Small intestine (tissue), 7 donors: ENCODE measurements around the gene PRDM2. TPM values are rescaled to one million over a fixed set of nuclear protein-coding genes. Genes with fewer than 3 reads are reported as not detected.
A peak's percentile ranks its signal among the peaks of the same experiment; 100 is the strongest.

ENCODE experiments used
- DNase-seq, 2 donors: peaks; one replicate each; pipeline versions ENCODE4 v3.0.0 to v3.0.0-alpha.2; 2013
- FAIRE-seq: peaks from 2 replicates; lab custom pipeline; 2012; peaks lifted over from hg19 to GRCh38; lab: Jason Lieb, UNC
- H3K27ac ChIP-seq, 3 donors: one replicate each; pipeline ENCODE4 v1.5.1; 2013; ENCODE audit warnings: low read length in 2 of 3, mild to moderate bottlenecking in 2 of 3, control low read depth in 1 of 3, inconsistent platforms in 1 of 3, low read depth in 1 of 3, moderate library complexity in 1 of 3
- H3K27me3 ChIP-seq, 3 donors: one replicate each; pipeline ENCODE4 v1.6.1; 2013; ENCODE audit warnings: low read length in 3 of 3, inconsistent platforms in 1 of 3; ENCODE audit not compliant: control insufficient read depth in 3 of 3, insufficient read depth in 3 of 3
- H3K36me3 ChIP-seq, 3 donors: one replicate each; pipeline ENCODE4 v1.6.1; 2013; ENCODE audit warnings: low read length in 3 of 3, inconsistent platforms in 1 of 3, low read depth in 1 of 3, mild to moderate bottlenecking in 1 of 3, moderate library complexity in 1 of 3; ENCODE audit not compliant: control insufficient read depth in 3 of 3, insufficient read depth in 2 of 3
- H3K4me1 ChIP-seq, 3 donors: one replicate each; pipeline ENCODE4 v1.6.1; 2013; ENCODE audit warnings: low read length in 2 of 3, inconsistent platforms in 1 of 3, low read depth in 1 of 3, mild to moderate bottlenecking in 1 of 3, moderate library complexity in 1 of 3; ENCODE audit not compliant: control insufficient read depth in 3 of 3, insufficient read depth in 2 of 3
- H3K4me3 ChIP-seq, 3 donors: one replicate each; pipeline ENCODE4 v1.5.1; 2013; ENCODE audit warnings: low read length in 3 of 3, control low read depth in 1 of 3, inconsistent platforms in 1 of 3, low read depth in 1 of 3, mild to moderate bottlenecking in 1 of 3, moderate library complexity in 1 of 3
- H3K9me3 ChIP-seq, 2 donors: one replicate each; pipeline ENCODE4 v1.6.1; 2013; ENCODE audit warnings: low read depth in 1 of 2, low read length in 1 of 2; ENCODE audit not compliant: control insufficient read depth in 2 of 2, insufficient read depth in 1 of 2
- WGBS, 3 donors: extraction: QIAGEN DNeasy Blood & Tissue Kit; methylation state at CpG; one replicate each; pipeline ENCODE4 v1.1.7; 2013; 5-methylcytosine and 5-hydroxymethylcytosine counted together
- polyA plus RNA-seq, 4 donors: library from polyadenylated mRNA; stranded (reverse) in 3 of 4; unstranded in 1 of 4; fragments of 200-250 nt in 3 of 4; fragments of 120-200 nt in 1 of 4; gene quantifications; one replicate each; pipeline versions ENCODE4 v1.2.1 to v1.2.3, GENCODE V29; 2013
- donor health status: healthy with polysubstance abuse.
- donor health status: control.
- donor health status: control.
- donor health status: Bipolar disorder and iron deficiency.
- donor health status: healthy.

Gene PRDM2
- polyA plus RNA-seq, 4 donors = 9.5 to 22.7 (median 11.7) TPM

GRCh38 chr1:13824626-13825025, 124.6 kb downstream of the PRDM2 start:
- Histone ChIP-seq H3K27me3 (peaks cover 0 to 5% (median 0%) of the 10 kb centered on the region in 3 donors), H3K36me3 (peaks cover 0 to 6% (median 3%) of the 10 kb centered on the region in 3 donors), H3K4me1 (peaks cover 0 to 15% (median 0%) of the 10 kb centered on the region in 3 donors), H3K9me3 (no peaks in the 10 kb centered on the region), H3K4me3 (no peak overlapping the region), H3K27ac (no peak overlapping the region)
- FAIRE-seq = no peak
- 90 to 94% (median 91%) methylated on average over 9 of the region's 9 CpGs for WGBS, 3 donors
- no peak for DNase-seq

- H3K27ac ChIP-seq = no peak overlapping the region
- DNase-seq (no peak), FAIRE-seq (no peak)
Observed at GRCh38 chr1:13825033-13825432, 125.0 kb downstream of the PRDM2 start.

DNA sequence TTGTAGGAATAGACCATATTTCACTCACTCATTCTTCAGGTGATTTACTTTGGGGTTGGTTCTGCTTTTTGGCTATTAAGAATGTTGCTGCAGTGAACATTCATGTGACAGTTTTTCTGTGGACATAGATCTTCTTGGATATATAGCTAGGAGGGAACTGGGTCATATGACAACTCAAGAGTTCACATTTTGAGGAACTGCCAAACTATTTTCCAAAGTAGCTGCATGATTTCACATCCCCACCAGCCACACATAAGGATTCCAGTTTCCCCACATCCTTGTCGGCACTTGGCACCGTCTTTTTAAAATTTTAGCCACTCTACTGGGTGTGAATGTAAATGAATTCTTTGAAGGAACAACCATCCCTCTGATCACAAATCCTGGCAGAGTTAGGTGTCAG, 126.0 kb downstream of the PRDM2 start:
- no peak for DNase-seq
- WGBS, 3 donors = 89 to 94% (median 91%) methylated on average over 2 of the region's 2 CpGs
- no peak for FAIRE-seq
- H3K36me3 ChIP-seq = peaks cover 0 to 6% (median 2%) of the 10 kb centered on the region in 3 donors
- peaks cover 0 to 5% (median 0%) of the 10 kb centered on the region in 3 donors for H3K27me3 ChIP-seq
- H3K27ac ChIP-seq = no peak overlapping the region
- peaks cover 0 to 15% (median 0%) of the 10 kb centered on the region in 3 donors for H3K4me1 ChIP-seq
- H3K9me3 ChIP-seq = no peaks in the 10 kb centered on the region
- no peak overlapping the region for H3K4me3 ChIP-seq

More at GRCh38 chr1:13825033-13825432, 125.0 kb downstream of the PRDM2 start:
- Histone ChIP-seq H3K27me3 (peaks cover 0 to 5% (median 0%) of the 10 kb centered on the region in 3 donors), H3K4me3 (no peak overlapping the region), H3K36me3 (peaks cover 0 to 6% (median 2%) of the 10 kb centered on the region in 3 donors), H3K9me3 (no peaks in the 10 kb centered on the region), H3K4me1 (peaks cover 0 to 15% (median 0%) of the 10 kb centered on the region in 3 donors)
- 66 to 87% (median 67%) methylated on average over 4 of the region's 4 CpGs for WGBS, 3 donors

- Histone ChIP-seq H3K4me1 (peaks cover 0 to 15% (median 0%) of the 10 kb centered on the region in 3 donors), H3K27me3 (peaks cover 0 to 5% (median 0%) of the 10 kb centered on the region in 3 donors), H3K4me3 (no peak overlapping the region), H3K27ac (no peak overlapping the region), H3K36me3 (peaks cover 0 to 6% (median 2%) of the 10 kb centered on the region in 3 donors), H3K9me3 (no peaks in the 10 kb centered on the region)
- WGBS, 3 donors = 32 to 60% (median 57%) methylated on average over 6 of the region's 6 CpGs
- DNase-seq (peak; percentile 70 to 81), FAIRE-seq (no peak)
Observed at GRCh38 chr1:13826591-13826990, 126.6 kb downstream of the PRDM2 start.

- Histone ChIP-seq H3K4me3 (peak overlapping the region in 1 of 3 donors; percentile 21), H3K36me3 (no peaks in the 10 kb centered on the region)
- FAIRE-seq = no peak
Observed at GRCh38 chr1:13828454-13829151, 128.6 kb downstream of the PRDM2 start.

GRCh38 chr1:13829152-13829769, 129.3 kb downstream of the PRDM2 start:
- no peaks in the 10 kb centered on the region for H3K36me3 ChIP-seq
- peaks cover 0 to 10% (median 5%) of the 10 kb centered on the region in 3 donors for H3K27me3 ChIP-seq
- 42 to 71% (median 52%) methylated on average over 10 of the region's 10 CpGs for WGBS, 3 donors
- H3K4me1 ChIP-seq = peaks cover 0 to 15% (median 4%) of the 10 kb centered on the region in 3 donors
- H3K9me3 ChIP-seq = no peaks in the 10 kb centered on the region
- peak overlapping the region in 1 of 3 donors; percentile 21 for H3K4me3 ChIP-seq
- peak; percentile 42 to 44 for DNase-seq
- no peak for FAIRE-seq
- no peak overlapping the region for H3K27ac ChIP-seq

More at GRCh38 chr1:13828454-13829151, 128.6 kb downstream of the PRDM2 start:
- 27 to 42% (median 33%) methylated on average over 18 of the region's 18 CpGs for WGBS, 3 donors
- DNase-seq = peak; percentile 79 to 81
- peaks cover 0 to 8% (median 5%) of the 10 kb centered on the region in 3 donors for H3K27me3 ChIP-seq
- peaks cover 0 to 15% (median 4%) of the 10 kb centered on the region in 3 donors for H3K4me1 ChIP-seq
- no peak overlapping the region for H3K27ac ChIP-seq
- H3K9me3 ChIP-seq = no peaks in the 10 kb centered on the region

DNA sequence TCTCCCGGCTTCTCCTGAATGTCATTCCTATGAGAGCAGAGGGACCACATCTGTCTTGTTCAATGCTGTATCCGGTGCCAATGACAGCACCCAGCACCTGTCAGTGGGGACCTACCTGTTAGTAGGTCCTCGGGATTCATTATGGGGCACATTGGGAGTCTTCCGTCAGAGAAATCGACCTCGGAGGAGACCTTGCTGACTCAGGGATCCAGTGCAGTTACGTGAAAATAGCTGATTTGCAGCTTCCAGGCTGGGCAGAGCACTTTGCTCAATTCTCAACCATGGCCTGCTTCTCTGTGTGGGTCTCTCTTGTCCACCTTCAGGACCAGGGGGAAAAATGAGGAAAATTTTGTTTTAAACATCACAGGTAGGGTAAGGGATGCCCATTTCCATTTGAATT, 130.2 kb downstream of the PRDM2 start:
- WGBS, 3 donors = 70 to 90% (median 83%) methylated on average over 7 of the region's 7 CpGs
- DNase-seq = no peak
- Histone ChIP-seq H3K4me1 (peaks cover 0 to 15% (median 4%) of the 10 kb centered on the region in 3 donors), H3K27me3 (peaks cover 0 to 10% (median 5%) of the 10 kb centered on the region in 3 donors), H3K36me3 (no peaks in the 10 kb centered on the region), H3K27ac (no peak overlapping the region), H3K4me3 (no peak overlapping the region), H3K9me3 (no peaks in the 10 kb centered on the region)
- no peak for FAIRE-seq

GRCh38 chr1:13830616-13831280, 130.8 kb downstream of the PRDM2 start:
- no peaks in the 10 kb centered on the region for H3K36me3 ChIP-seq
- no peak overlapping the region for H3K27ac ChIP-seq
- no peak for DNase-seq
- H3K27me3 ChIP-seq = peaks cover 0 to 10% (median 5%) of the 10 kb centered on the region in 3 donors
- no peaks in the 10 kb centered on the region for H3K9me3 ChIP-seq
- H3K4me1 ChIP-seq = peaks cover 0 to 15% (median 4%) of the 10 kb centered on the region in 3 donors
- no peak for FAIRE-seq
- no peak overlapping the region for H3K4me3 ChIP-seq
- WGBS, 3 donors = 53 to 85% (median 70%) methylated on average over 6 of the region's 6 CpGs
